NOMO-1 treated with DMSO at 0.1 percent for 48 hours (cell line): ENCODE results near the gene SLC10A1.
"Not testable (repeated sequence)": the region's sequence is repeated elsewhere in the genome, so short reads cannot be mapped to it uniquely, and the experiment has no call there.

Source experiments
- DNase-seq: peaks from one replicate; lab custom pipeline; 2025; ENCODE audit not compliant: unreplicated experiment; lab: John Stamatoyannopoulos, UW

The SLC10A1 gene

DNA sequence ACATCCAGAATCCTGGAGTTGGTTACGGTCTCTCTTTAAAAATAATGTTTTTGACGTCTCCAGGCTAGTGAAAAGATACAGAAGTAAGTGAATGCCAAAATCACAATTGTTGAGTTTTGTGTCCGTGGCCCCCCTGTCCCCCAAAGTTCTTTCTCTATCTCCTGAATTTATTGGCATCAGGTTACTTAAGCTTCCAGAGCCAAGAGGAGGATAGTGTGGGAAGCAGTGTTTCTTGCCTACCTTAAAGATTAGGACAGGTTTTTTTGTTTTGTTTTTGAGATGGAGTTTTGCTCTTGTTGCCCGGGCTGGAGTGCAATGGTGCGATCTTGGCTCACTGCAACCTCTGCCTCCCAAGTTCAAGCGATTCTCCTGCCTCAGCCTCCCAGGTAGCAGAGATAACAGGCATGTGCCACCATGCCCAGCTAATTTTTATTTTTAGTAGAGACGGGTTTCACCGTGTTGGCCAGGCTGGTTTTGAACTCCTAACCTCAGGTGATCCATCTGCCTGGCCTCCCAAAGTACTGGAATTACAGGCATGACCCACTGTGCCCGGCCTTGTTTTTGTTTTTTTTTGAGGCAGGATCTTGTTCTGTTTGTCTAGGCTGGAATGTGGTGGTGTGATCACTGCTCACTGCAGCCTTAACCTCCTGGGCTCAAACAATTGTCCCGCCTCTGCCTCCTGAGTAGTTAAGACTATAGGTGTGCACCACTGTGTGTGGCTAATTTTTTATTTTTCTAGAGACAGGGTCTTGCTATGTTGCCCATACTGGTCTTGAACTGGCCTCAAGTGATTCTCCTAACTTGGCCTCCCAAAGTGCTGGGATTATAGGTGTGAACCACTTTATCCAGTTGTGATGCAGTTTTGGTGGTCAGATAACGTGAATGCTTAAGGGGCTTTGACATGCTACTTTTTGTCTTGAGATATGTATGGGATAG lies 24.7 kb downstream of the SLC10A1 start:
- no peak for DNase-seq

DNA sequence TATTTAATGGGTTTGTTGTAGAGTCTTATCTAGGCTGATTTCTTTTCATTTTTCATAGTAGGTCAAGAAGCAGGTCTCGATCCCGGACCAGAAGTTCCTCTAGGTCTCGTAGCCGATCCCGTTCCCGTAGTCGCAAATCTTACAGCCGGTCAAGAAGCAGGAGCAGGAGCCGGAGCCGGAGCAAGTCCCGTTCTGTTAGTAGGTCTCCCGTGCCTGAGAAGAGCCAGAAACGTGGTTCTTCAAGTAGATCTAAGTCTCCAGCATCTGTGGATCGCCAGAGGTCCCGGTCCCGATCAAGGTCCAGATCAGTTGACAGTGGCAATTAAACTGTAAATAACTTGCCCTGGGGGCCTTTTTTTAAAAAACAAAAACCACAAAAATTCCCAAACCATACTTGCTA lies 25.9 kb downstream of the SLC10A1 start:
- DNase-seq = no peak

DNA sequence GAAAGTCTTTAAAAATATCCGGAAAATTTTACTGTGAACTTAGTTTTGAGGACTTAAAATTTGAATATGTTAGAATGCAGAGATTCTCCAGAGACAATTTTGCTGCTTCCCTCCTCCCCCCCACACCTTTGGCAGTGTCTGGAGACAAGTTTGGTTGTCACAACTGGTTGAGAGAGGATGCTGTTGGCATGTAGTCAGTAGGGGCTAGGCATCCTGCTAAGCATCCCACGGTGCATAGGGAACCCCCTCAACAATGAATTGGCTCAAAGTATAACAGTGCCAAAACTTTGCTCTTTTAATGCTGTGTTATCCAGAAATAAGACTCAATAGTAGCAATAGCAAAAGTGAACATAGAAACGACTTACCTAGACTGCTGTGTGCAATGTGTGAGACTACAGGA lies 26.5 kb downstream of the SLC10A1 start:
- no peak for DNase-seq

DNA sequence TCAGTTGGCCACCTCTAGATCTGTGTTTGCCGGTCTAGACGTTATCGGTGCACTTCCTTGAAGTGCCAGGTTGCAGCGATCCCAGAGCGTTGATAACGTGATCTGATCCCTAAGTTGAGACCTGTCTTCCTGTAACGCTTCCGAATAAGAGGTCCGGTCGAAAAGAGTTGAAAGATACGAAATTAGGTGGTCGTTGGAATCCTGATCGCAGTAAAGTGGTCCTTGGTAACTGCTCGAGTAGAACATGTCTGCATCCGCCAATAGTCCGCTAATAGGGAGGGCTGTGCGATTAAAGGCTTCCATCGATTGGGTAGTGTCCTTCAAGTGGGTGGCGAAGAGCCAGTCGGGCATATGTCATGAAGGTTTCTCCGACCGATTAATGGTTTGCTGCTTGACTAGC lies 27.4 kb downstream of the SLC10A1 start:
- no peak for DNase-seq

DNA sequence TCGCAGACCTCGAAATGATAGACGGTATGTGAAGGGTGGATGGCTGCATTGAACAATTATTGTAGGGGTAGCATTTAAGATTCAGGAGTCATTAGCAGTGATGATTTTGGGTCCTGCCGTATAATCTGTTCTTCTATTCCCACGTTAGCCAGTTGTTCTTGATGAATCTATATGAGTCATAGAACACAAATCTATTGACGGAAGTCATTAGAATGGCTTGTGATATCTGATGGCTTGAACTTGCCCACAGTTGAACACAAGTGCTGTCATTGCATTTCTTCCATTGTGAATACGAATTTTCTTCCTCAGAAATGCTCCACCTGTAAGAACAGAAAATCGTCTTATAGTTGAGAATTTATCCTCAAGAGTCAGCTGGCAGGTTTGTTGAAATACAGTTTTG lies 28.2 kb downstream of the SLC10A1 start:
- no peak for DNase-seq

DNA sequence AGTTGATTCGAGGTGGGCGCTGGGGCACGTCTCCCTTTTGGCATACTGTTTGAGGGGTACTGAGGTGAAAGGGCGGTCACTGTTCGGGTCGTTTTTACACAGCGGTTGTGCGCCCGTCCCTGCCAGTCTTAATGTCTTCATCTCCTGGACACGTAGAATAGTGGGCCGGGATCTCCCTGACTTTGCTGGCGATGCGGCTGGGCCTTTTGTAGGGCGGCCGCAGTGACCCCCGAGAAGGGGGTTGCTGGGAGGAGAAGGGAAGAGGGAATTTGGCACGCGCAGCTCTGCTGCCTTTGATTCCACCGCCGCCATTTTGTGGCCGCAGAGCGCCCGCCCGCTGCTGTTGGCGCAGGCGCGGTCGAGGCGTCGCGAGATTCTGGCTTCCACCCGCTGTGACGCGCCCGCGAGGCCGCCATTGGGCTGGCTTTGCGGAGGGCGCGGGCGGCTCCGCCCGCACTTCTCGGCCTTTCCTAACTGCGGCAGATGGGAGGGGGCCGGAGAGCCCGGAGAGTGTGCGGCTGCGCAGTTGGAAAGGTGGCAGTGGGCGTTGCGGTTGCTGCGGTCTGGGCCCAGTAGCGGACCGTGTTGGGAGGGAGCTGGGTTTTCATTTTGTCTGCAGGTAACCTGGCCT lies 29.6 kb downstream of the SLC10A1 start:
- peak; percentile 76 for DNase-seq

DNA sequence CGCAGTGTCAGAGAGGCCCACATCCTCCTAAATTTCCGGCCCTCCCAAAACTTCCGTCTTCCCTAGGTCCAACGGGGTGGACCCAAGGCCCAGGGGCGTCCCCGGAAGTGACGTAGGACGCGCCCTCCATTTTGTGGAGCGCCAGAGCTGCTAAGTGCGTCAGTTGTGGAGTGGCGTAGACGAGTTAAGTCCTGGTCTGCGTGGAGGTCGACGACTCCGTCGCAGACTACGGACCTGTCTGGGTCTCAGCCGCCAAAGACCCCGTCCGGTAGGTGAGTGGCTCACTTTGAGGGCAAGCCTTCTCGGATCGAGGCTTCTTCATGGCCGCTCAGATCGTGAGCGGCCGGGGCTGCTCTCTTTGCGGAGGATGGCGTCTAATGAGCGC lies 30.1 kb downstream of the SLC10A1 start, which contains the start of gene SRSF5:
SRSF5 (plus strand) TSS at position 159 of the 385 bp plus-strand sequence. CDS start 1,015 bp downstream, outside the sequence.
- DNase-seq = peak; percentile 95

DNA sequence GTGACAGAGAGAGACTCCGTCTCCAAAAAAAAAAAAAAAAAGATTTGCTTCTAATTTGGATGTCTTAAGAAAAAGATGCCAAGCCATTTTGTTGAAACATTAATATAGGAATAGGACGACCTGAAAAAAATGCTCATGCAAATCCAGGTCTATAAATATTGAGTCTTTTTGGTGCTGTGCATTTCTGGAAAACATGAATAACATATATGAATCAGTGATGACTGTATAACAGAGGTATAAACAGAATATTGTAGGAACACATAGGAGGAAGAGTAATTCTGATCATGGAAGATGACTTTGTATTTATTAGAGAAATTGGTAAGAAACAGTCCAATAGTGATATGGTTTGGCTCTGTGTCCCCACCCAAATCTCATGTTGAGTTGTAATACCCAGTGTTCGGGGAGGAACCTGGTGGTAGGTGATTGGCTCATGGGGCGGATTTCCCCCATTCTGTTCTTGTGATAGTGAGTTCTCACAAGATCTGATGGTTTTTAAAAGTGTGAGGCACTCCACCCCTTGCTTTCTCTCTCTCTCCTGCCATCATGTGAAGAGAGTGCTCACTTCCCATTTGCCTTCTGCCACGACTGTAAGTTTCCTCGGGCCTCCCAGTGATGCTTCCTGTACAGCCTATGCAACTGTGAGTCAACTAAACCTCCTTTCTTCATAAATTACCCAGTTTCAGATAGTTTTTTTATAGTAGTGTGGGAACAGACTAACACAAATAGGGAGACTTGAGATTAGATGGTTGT lies 33.1 kb downstream of the SLC10A1 start:
- DNase-seq = peak; percentile 14

DNA sequence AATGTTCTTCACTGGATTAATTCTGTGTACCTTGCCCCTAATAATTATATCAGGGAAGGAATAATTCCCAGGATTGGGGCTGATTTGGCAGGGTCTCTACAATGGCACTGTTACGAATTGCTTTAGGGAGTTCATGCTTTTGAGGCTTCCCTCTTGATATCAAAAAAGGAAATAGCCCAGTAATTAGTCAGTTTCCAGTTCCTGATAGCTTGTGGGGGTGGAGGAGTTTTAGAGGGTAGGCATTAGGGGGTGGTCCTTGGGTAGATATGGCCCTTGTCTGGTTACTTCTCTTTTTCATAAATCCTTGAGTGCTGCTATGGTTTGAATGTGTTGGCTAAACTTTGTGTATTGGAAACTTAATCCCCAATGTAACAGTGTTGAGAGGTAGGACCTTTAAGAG lies 36.2 kb downstream of the SLC10A1 start:
- peak; percentile 43 for DNase-seq

DNA sequence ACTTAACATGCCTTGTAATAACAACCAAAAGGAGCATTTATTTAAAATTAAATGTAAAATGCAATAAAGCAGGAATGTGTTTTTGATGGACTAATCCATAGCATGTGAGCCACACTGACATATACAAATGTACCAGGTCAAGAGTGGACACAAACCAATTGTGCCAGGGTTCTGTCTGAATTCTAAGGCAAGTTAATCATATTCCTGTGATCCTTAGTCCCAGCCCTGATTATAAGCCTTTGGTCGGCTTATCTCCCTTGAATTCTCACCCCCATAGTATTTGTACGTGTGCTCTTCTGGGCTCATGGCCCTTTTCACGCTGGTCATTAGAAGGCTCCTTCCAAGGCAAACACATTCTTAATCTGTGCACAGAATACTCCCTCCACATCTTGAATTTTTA lies 40.7 kb downstream of the SLC10A1 start:
- DNase-seq = no peak

DNA sequence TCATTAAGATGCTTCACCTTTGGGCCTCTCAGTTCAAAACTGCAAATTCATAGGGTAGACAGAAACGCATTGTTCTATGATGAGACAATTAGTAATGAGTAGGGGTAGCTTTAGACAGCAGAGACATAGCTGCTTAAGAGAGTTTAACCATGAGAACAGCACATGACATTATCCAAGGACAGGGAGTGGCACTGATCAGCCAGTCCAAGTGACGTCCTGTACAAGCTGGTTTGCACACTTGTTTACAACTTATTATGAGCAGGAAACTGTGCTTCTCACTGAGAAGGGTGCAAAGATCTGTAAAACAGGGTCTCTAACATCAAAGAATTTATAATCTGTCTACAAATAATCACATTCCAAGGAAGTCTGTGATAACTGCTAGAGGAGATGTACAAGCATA lies 41.3 kb downstream of the SLC10A1 start:
- no peak for DNase-seq

DNA sequence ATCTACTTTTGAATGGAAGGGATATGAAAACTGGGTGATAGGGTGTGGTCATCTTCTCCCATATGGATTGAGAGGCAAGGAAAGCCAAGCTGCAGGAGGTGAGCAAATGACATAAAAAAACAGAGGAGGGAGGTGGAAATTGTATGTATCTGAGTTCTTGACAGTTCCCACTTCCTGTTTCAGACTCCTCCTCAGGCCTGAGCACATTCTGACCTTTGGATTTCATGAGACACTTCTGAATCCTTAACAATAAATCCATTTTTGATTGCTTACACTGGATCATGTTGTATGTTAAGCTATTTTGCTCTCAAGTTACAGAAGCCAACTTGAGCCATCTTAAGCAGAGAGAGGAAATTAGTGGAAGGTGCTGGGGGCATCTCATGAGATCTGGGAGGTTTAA lies 41.7 kb downstream of the SLC10A1 start:
- peak; percentile 52 for DNase-seq

DNA sequence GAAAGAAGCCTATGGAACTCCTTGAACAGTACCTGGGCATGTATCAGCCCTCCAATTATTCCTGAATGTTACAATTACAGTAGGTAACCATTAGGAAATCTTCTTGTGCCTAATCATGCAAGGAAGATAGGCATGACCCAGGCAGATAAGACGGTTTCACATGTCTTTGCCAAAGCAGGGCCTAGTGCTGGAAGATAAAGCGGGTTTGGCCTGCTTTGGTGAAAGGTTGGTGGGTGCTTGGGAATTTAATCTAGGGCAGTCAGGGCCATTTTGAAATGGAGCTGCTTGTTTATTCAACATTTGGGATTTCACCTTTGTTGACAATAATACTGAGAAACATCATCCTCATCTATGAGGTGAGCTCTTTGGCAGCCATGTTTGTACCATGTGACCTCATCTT lies 42.6 kb downstream of the SLC10A1 start:
- no peak for DNase-seq

DNA sequence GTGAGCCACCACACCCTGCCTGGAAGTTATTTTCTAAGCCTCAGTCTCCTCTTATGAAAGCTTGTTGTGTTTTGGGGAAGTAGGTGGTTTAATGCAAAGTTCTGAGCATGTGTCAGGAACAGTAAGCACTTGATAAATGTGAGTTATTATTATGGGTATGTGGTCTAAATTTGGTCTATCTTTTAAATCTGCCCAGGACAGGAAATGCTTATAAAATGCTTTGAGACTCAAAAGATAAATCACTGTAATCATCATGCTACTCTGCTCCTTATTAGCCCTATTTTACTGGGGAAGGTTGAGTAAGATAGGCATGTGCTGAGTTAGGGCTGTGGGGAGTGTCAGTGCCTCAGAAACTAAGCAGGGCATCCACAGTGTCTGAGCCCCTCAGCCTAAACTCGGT lies 43.2 kb downstream of the SLC10A1 start:
- peak; percentile 64 for DNase-seq

DNA sequence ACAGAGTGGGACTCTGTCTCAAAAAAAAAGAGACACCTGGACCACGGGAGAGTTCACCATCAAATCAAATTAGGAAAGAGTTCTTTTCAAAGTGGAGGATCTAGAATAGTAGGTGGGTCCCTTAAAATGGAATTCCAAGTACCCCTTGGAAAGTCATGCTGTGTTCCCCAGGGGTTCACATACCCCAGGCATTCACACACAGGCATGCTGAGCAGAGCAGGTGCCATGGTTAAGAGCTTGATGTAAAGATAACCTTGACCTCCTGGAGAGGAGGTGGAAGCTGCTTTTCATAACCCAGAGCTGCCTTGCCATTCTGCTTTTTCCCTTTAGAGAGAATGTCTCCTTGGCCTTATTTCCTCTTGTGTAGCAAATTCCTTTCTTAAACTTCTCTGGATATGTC lies 44.3 kb downstream of the SLC10A1 start:
- no peak for DNase-seq

DNA sequence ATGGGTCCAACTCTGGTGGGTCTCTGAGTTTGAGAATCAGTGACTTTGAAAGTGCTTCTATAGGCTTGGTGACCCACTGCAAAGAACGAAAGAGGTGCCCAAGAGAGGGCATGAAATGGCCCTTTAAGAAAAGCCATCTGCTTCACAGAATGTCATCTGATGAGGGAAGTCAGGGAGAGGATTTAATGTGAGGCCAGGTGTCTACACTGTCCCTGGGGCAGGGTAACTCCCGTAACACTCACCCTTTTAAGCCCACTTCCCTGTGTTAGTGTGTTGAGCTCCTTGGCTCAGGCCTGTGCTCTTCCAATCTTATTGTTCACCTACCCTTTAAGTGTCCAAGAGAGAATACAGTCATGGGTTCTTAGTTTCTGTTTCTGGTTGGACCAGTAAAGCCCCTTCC lies 46.5 kb downstream of the SLC10A1 start:
- DNase-seq = no peak

DNA sequence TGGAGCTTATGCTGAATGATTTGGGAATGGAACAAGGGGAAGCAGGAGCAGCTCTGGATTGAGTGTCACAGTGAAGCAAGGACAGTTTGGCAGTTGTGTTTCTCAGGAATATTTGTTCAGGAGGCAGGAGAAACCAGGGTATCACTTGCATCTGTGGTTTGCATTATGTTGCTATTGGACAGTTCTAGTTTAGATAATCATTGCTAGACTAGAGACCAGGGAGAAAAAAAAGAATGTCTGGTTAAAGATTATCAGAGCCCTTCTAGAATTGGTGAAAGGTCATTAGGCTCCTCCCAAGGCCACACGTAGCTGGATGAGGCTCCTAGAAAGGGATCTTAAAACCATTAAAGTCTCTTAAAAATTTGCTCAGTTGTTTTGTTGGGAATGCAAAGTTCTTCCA lies 47.1 kb downstream of the SLC10A1 start:
- no peak for DNase-seq

DNA sequence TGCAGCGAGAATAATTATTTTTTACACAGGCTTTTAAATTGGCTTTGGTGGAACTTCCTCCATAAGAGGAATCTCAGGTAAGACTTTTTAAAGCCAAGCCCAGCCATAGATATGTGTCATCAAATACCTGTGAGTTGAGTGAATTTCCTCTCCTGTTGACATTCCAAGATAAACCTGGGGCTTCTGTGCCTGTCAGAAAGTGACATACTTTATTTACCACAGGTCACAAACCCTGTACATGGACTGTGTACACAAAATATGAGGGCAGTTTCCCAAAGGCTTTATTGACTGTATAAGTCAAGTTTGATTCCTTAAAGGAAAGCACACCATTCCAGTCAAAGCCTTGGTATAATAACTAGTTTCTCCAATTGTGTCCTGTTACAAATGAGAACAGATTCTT lies 56.0 kb downstream of the SLC10A1 start:
- no peak for DNase-seq

DNA sequence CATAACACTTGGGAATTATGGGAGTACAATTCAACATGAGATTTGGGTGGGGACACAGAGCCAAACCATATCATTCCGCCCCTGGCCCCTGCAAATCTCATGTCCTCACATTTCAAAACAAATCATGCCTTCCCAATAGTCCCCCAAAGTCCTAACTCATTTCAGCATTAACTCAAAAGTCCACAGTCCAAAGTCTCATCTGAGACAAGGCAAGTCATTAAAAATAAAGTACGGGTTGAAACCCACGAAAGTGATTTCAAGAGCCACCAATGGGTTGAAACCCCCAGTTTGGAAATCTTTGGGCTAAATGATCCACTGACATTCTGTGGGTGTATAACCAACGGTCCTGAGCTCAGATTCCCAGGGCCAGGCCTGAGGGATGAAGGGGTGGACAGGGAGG lies 60.6 kb downstream of the SLC10A1 start:
- DNase-seq = not testable (repeated sequence)

DNA sequence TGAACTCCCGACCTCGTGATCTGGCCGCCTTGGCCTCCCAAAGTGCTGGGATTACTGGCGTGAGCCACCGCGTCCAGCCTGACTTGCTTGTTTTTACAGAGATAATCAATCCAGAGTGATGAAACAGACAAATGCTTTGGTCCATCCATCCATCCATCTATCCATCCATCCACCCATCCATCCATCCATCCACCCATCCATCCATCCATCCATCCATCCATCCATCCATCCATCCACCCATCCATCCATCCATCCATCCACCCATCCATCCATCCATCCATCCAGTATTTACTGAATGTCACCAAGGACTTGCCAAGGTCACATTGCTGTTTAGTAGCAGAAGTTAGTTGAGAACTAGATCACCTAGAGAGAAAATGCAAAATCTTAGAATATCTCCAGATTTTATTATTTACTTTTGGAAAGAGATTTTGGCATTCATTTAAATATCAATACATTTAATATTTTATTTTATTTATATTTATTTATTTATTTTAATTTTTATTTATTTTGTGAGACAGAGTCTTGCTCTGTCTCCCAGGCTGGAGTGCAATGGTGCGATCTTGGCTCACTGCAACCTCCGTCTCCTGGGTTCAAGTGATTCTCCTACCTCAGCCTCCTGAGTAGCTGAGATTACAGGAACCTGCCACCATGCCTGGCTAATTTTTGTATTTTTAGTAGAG lies 65.0 kb downstream of the SLC10A1 start:
- DNase-seq = not testable (repeated sequence)

DNA sequence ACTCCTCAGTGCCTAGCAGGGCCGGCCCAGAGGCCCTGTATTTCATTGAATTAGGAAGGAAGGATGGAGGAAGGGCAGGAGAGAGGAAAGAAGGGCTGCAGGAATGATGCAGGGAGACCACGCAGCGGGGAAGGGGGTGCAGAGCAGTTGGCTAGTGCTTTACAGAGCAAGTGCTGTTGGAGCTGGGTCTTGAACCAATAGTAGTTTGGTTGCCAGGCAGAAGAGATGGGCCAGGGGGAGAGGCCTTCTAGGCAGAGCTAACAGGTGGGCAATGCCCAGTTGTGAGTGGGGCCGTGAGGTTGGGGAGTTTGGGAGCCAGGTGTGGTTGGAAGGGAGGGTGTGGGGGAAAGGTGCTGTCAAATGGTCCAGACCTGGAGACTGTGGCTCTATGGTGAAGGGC lies 69.2 kb downstream of the SLC10A1 start:
- DNase-seq = no peak
